Coronary artery (tissue), 2 donors: ENCODE data around the gene NRCAM.

ENCODE experiments used
- DNase-seq: peaks from one replicate; pipeline ENCODE4 v3.0.0-alpha.2; 2017; ENCODE audit warnings: low spot score
- H3K27ac ChIP-seq, 2 donors: fragments of 200-600 bp; sonication (generic); one replicate each; pipeline ENCODE4 v1.5.1; 2016 to 2019
- H3K4me3 ChIP-seq: fragments of 200-600 bp; sonication (generic); 2 replicates; pipeline ENCODE4 v1.5.1; 2016; ENCODE audit warnings: mild to moderate bottlenecking, moderate library complexity
- CTCF ChIP-seq: fragments of 200-600 bp; sonication (generic); IDR thresholded peaks from one replicate; pipeline ENCODE4 v1.5.1; 2019; ENCODE audit warnings: antibody characterized with exemption

NRCAM gene

GRCh38 chr7:108453320-108453719, 2.9 kb downstream of the NRCAM start:
- DNase-seq, result no peak
- Histone ChIP-seq H3K27ac (no peak overlapping the region), H3K4me3 (no peak overlapping the region)
- no peak for TF ChIP-seq CTCF

DNA sequence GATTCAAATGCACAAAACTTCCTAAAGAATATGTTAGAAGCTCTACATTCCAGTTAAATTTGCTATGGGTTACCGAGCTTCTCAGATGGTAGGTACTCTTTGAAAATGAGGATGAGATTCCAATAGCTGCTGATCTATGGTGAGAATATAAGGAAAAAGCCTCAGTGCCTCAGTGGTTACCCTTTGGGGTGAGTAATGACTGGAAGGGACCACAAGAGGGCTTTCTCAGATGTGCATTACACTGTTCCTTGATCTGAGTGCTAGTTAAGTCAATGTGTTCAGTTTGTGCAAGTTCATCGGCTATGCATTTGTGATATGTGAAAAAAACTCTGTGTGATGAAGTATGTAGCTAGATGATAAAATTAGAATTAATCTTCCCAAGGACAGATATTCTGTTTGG, 3.5 kb downstream of the NRCAM start:
- Histone ChIP-seq H3K4me3 (no peak overlapping the region), H3K27ac (no peak overlapping the region)
- TF ChIP-seq CTCF, result no peak
- no peak for DNase-seq

DNA sequence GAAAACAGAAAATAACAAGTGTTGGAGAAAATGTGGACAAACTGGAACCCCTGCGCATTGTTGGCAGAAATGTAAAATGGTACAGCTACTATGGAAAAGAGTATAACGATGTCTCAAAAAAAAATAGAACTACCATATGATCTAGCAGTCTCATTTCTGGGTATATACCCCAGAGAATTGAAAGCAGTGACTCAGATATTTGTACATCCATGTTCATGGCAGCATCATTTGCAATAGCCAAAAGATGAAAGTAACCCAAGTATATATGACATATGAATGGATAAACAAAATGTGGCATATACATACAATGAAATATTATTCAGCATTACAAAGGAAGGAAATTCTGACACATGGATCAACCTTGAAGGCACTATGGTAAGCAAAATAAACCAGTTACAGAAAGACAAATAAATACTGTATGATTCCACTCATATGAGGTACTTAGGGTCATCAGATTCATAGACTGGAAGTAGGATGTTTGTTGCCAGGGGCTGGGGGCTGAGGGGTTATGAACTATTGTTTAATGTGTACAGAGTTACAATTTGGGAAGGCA, 4.9 kb downstream of the NRCAM start:
- no peak for DNase-seq
- TF ChIP-seq CTCF, result no peak
- Histone ChIP-seq H3K4me3 (no peak overlapping the region), H3K27ac (no peak overlapping the region)

- no peak for TF ChIP-seq CTCF
- no peak overlapping the region for H3K4me3 ChIP-seq
- H3K27ac ChIP-seq, result no peak overlapping the region
- no peak for DNase-seq
Observed at GRCh38 chr7:108450160-108450559, 6.1 kb downstream of the NRCAM start.

DNA sequence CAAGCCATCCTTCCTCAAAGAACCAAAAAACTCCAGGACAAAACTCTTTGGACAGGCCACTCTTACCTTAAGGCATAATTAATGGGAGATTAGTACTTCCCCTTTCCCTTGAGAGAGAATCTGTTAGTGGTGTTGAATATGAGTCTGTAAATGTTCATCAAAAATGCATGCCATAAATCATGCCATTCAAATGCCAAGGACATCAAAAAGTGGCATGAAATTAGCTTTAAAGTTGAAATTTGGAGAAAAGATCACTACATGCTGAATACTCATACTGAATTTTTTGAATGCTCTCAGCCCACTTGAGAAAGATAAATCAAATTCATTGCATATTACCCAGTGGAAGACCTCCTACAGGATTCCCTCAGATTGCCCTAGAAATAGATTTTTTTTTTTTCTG, 6.7 kb downstream of the NRCAM start:
- no peak overlapping the region for H3K4me3 ChIP-seq
- no peak overlapping the region for H3K27ac ChIP-seq
- TF ChIP-seq CTCF, result no peak
- no peak for DNase-seq

DNA sequence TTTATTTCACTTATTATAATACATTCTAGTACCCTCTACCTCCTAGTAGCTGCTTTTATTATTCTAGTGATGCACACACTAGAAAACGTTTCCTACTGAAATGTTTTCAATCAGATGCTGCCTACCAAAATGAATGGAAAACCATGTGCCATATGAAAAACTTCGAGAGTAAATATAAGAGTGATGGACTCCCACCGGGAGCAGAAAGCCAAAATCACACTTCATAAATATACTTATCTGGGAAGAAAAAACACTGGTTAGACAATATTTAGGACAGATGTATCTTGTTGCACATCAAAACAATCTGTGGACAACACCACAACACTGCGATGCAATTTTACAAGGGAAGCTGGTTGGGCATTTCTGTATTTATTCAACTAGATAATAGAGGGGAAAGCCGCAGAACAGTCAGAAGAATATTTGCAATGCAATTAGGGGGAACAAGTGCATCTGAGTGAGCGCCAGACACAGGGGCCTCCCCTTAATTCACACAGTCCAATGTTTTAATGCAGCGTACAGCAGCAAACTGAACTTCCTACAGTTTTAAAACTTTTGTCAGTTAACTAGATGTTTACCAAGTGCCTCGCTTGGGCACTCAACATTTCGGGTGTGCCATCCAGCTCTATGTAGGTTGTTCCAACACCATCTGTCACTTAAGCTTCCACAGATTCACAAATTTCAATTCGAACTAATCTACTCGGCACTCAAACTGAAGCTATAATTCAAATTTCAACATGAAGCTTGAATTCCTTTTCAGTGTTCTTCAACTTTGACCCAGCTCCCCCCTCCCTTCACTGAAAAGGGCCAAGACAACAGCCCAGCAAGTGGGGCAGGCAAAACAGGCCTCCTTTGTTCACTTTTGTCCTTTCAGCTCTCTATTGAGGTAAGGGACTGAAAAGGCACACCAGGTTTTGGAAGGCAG, 7.4 kb downstream of the NRCAM start:
- Histone ChIP-seq H3K27ac (no peak overlapping the region), H3K4me3 (no peak overlapping the region)
- TF ChIP-seq CTCF, result no peak
- no peak for DNase-seq
